ENCODE measurements around the gene POTEB.
"Not testable (repeated sequence)": the region's sequence is repeated elsewhere in the genome, so short reads cannot be mapped to it uniquely, and the experiment has no call there.

Gene POTEB

DNA sequence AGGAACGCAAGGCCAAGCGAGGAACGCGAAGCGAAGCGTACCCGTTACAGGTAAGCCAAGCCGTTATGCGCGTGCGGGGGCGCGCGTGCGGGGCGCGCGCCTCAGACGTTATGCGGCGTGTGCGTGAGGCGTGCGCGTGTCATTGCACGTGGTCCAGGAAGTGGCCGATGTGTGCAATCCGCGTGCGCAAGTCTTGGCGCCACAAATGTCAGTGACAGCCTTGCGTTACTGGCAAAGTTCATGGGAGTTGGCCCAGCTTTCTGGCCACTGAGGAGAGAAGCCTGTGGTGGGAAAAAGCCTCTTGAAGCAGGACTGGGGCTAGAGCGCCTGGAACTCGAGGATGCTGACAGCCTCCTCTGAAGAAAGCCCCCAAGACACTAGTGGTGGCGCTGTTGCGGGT, at the start of gene POTEB:
TSS of gene POTEB (minus strand) at position 101 of the 400 bp plus-strand sequence. CDS start 489 bp downstream, outside the sequence.
- DNase-seq = not testable (repeated sequence)

GRCh38 chr15:21890955-21891354, 13.4 kb upstream of the POTEB start:
- DNase-seq = not testable (repeated sequence)

DNA sequence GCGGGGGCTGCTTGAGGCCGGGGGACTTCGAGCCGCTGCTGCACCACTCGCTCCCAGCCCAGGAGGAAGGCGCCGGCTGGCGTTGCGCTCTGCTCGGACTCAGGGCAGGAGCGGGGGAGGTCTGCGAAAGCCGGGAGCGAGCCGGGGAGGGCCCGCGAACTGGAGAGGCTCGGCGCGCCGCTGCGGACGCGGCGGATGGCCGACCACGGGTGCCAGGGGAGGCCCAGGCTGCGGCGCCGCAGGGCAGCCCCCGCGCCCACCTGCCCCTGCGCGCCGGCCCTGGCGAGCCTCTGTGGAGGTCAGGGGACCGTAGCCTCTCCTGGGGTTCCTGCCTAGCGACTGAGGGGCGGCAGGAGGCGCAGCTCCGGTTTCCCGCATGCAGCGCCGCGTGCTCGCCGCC, 12.0 kb upstream of the POTEB start:
- DNase-seq = not testable (repeated sequence)

DNA sequence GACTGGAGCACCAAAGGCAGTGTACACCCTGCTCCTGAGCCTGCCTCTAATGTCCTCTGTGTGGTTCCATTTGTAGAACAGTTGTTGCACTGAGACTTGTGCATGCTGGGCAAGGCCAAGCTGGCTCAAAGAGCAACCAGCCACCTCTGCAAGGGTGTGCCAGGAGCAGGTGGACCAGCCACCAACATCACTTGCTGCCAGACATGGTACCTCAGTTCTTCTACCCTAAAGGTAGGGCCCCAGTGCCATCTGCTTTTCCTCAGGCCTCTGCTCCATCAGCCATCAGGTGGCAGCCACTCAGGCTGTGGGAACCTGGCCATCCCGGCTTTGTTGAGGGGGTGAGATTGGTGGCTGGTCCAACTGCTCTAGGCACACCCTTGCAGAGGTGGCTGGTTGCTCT, 38.7 kb downstream of the POTEB start:
- not testable (repeated sequence) for DNase-seq

Measured in activated CD4-positive, alpha-beta T cell treated with anti-CD3 and anti-CD28 coated beads for 4 hours (primary cell).